Right atrium auricular region (tissue), 2 donors: ENCODE results near the gene SVOP. TPM values are rescaled to one million over a fixed set of nuclear protein-coding genes. Genes with fewer than 3 reads are reported as not detected.

Experiments used
- DNase-seq: peaks from one replicate; pipeline ENCODE4 v3.0.0-alpha.2; 2019; ENCODE audit warnings: low spot score
- H3K27ac ChIP-seq, 2 donors: fragments of 200-600 bp; sonication (generic); 1 replicate in 1 of 2; 2 replicates in 1 of 2; pipeline ENCODE4 v1.5.1; 2016 to 2019
- H3K27me3 ChIP-seq, 2 donors: fragments of 200-600 bp; sonication (generic); one replicate each; pipeline versions ENCODE4 v1.5.1 to v1.6.0; 2017 to 2019
- H3K36me3 ChIP-seq: fragments of 200-600 bp; sonication (generic); one replicate; pipeline ENCODE4 v1.5.1; 2016
- H3K4me1 ChIP-seq, 2 donors: fragments of 200-600 bp; sonication (generic); one replicate each; pipeline versions ENCODE4 v1.5.1 to v1.6.0; 2017 to 2019
- H3K4me3 ChIP-seq, 2 donors: fragments of 200-600 bp; sonication (generic); 1 replicate in 1 of 2; 2 replicates in 1 of 2; pipeline ENCODE4 v1.5.1; 2017 to 2019; ENCODE audit warnings: mild to moderate bottlenecking in 1 of 2, moderate library complexity in 1 of 2
- H3K9me3 ChIP-seq, 2 donors: fragments of 200-600 bp; sonication (generic); one replicate each; pipeline ENCODE4 v1.5.1; 2019
- CTCF ChIP-seq, 2 donors: fragments of 200-600 bp; sonication (generic); IDR thresholded peaks; one replicate each; pipeline ENCODE4 v1.5.1; 2019; ENCODE audit warnings: antibody characterized with exemption in 2 of 2
- total RNA-seq, 2 donors: library from RNA; depleted of rRNA; stranded (reverse); fragments of >200 nt; gene quantifications; one replicate each; pipeline ENCODE4 v1.1.0, GENCODE V29; 2016

SVOP gene
- total RNA-seq, 2 donors from 2014 or later, result 0.08 TPM; not detected in 1

- peak; percentile 67 for DNase-seq
- H3K4me1 ChIP-seq, result no peaks in the 10 kb centered on the region
- H3K27ac ChIP-seq, result no peak overlapping the region
- H3K36me3 ChIP-seq, result no peaks in the 10 kb centered on the region
- H3K9me3 ChIP-seq, result no peaks in the 10 kb centered on the region
- H3K4me3 ChIP-seq, result no peak overlapping the region
- H3K27me3 ChIP-seq, result no peaks in the 10 kb centered on the region
- peak in 1 of 2 donors; percentile 64 for TF ChIP-seq CTCF (IDR thresholded peaks at IDR 0.05)
These were observed 136.5 kb downstream of the SVOP start for GRCh38 chr12:108884116-108885012.

DNA sequence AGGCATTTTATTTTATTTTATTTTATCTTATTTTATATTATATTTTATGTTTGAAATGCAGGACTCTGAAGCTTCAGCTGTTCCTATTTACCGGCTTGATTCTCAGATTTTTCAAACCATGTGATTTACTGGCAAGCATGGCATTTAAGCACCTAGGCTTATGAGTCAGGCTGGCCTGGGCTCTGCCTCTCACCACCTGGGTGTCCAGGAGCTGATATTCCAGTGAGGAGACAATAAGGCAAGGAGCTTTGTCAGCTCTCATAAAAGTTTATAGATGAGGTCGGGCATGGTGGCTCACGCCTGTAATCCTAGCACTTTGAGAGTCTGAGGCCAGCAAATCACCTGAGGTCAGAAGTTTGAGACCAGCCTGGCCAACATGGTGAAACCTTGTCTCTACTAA, 138.9 kb downstream of the SVOP start:
- no peaks in the 10 kb centered on the region for H3K9me3 ChIP-seq
- no peaks in the 10 kb centered on the region for H3K4me1 ChIP-seq
- H3K27ac ChIP-seq, result no peak overlapping the region
- no peak for TF ChIP-seq CTCF (IDR thresholded peaks at IDR 0.05)
- DNase-seq, result no peak
- H3K36me3 ChIP-seq, result no peaks in the 10 kb centered on the region
- no peak overlapping the region for H3K4me3 ChIP-seq
- H3K27me3 ChIP-seq, result no peaks in the 10 kb centered on the region

DNA sequence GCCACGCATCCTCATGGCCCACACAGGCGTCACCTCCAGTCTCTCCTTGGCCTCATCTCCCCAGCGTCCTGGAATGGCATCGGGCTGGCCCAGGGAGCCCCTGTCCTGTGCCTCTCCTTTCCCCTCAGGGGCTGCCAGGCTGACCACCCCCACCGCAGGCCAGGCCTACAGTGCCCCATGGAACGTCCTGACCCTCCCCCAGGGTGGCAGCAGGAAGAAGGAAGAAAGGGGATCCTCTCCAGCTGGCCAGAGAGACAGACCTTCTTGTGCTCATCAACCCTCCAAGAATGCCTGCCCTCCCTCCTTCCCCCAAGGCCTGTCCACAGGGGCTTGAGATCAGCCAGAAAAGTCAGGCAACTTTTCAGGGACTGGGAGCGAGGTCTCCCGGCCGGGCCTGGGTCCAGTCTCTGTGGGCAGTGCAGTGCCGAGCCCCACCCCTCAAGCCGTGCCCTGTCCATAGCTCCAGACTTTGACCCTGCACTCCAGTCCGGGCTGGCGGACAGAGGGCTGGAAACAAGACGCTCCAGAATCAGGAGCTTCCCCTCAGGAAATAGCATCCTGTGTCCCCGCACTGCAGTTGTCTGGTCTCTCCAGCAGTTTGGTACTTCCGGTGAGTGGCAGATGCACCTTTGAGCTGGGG, 141.1 kb downstream of the SVOP start, which contains the start of gene DAO:
DAO (plus strand) TSS at position 478 of the 640 bp plus-strand sequence. CDS start 4,915 bp downstream, outside the sequence.
- no peak for TF ChIP-seq CTCF (IDR thresholded peaks at IDR 0.05)
- H3K27me3 ChIP-seq, result no peaks in the 10 kb centered on the region
- H3K27ac ChIP-seq, result no peak within 1 kb of the TSS
- H3K9me3 ChIP-seq, result no peaks in the 10 kb centered on the region
- no peak for DNase-seq
- no peaks in the 10 kb centered on the region for H3K4me1 ChIP-seq
- no peaks in the 10 kb centered on the region for H3K36me3 ChIP-seq
- no peak within 1 kb of the TSS for H3K4me3 ChIP-seq

DNA sequence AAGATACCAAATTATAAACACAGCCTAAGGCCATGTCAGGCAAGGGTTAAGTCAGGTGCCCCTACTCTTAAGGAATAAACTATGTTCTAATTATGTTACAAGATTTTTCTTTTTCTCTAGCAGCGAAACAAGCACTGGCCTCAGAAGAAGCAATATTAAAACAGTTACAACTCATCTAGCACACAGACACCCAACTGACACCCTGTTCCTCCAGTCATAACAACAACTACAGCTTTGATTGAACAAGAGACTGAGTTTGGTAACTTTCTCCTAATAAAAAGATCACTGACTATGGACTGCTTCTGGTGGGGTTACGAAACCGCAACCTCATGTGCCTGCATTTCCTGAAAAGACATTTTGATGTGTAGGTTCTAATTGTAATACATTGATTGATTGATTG, 144.3 kb downstream of the SVOP start:
- TF ChIP-seq CTCF (IDR thresholded peaks at IDR 0.05), result no peak
- Histone ChIP-seq H3K4me1 (no peaks in the 10 kb centered on the region), H3K27me3 (no peaks in the 10 kb centered on the region), H3K27ac (no peak overlapping the region), H3K4me3 (no peak overlapping the region), H3K9me3 (no peaks in the 10 kb centered on the region), H3K36me3 (no peaks in the 10 kb centered on the region)
- DNase-seq, result no peak

DNA sequence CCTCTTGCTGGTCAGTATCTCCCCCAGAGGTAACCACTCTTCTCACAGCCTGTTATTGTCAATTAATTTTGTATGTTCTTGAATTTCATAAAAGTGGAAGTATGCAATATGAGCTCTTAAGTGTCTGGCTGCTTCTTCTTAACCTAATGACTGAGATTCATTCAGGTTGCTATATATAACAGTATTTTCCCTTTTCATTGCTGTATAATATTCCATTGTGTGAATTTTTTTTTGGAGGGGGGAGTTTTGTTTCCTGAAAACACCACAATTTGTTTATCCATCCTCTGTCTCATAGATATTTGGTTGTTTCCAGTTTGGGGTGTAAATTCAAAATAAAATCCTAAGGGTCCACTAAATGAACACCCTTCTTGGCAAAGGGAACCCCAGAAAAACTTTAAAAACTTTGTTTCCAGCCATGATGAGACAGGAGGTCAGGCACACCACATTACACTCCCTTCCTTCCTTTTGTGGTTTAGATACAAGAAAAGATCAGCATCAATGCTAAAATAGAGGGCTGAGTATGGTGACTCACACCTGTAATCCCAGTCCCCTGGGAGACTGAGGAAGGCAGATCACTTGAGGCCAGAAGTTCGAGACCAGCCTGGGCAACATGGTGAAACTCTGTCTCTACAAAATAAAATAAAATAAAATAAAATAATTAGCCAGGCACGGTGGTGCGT, 145.0 kb downstream of the SVOP start:
- Histone ChIP-seq H3K36me3 (no peaks in the 10 kb centered on the region), H3K4me3 (no peak overlapping the region), H3K9me3 (no peaks in the 10 kb centered on the region), H3K27ac (no peak overlapping the region), H3K27me3 (no peaks in the 10 kb centered on the region), H3K4me1 (no peaks in the 10 kb centered on the region)
- TF ChIP-seq CTCF (IDR thresholded peaks at IDR 0.05), result no peak
- no peak for DNase-seq
